Superior temporal gyrus (tissue), 1 donor: ENCODE results near the gene TRIM75.
"Not testable (repeated sequence)": the region's sequence is repeated elsewhere in the genome, so short reads cannot be mapped to it uniquely, and the experiment has no call there.

ENCODE experiments used
- DNase-seq: peaks from one replicate; pipeline ENCODE4 v3.0.0-alpha.2; 2016; ENCODE audit errors: extremely low spot score

TRIM75 gene

GRCh38 chr4:165077034-165077578 lies 23.4 kb downstream of the TRIM75 start:
- no peak for DNase-seq

- no peak for DNase-seq
Observed at GRCh38 chr4:165079476-165079875, 25.8 kb downstream of the TRIM75 start.

GRCh38 chr4:165084787-165085186 lies 31.1 kb downstream of the TRIM75 start:
- DNase-seq, result not testable (repeated sequence)

DNA sequence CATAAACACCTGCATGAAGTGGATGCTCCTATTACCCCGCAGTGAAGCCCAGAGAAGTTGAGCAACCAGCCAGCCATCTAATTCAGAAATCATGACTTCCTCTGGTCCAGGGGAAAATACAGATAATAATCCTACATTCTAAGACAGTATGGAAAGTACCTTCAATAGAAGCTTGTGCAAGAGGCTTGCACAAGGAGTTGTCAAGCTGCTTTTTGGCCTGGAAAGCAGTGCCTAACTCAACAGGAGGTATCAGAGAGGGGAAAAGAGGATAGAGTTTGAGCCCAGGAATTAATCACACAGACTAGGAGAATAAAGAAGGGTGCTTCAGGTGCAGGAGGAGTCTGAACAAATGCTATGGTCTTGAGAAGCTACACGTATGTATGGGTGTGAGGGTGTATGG lies 32.3 kb downstream of the TRIM75 start:
- no peak for DNase-seq

GRCh38 chr4:165088366-165088765 lies 34.7 kb downstream of the TRIM75 start:
- no peak for DNase-seq

- not testable (repeated sequence) for DNase-seq
Observed at GRCh38 chr4:165092187-165092586, 38.5 kb downstream of the TRIM75 start.

GRCh38 chr4:165094873-165095272 lies 41.2 kb downstream of the TRIM75 start:
- no peak for DNase-seq

DNA sequence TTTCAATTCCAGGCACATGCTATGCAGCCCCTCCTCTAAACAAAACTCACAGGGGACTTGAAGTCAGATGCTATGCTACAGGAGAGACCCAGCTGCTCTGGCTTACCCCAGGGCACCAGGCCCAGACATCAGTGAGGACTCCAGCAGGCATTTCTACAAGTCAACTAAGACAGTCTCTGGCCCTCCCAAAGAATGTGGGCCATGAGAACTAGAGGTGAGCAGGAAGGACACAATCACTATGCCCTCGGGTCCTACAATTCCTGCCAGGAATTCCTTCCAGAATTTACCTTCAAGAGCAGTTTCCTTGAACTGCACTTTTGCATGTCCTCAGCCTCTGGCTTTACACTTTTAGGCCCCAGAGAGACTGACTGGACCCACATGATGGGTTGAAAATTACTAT lies 41.6 kb downstream of the TRIM75 start:
- DNase-seq, result no peak

GRCh38 chr4:165096776-165097175 lies 43.1 kb downstream of the TRIM75 start:
- DNase-seq, result no peak

DNA sequence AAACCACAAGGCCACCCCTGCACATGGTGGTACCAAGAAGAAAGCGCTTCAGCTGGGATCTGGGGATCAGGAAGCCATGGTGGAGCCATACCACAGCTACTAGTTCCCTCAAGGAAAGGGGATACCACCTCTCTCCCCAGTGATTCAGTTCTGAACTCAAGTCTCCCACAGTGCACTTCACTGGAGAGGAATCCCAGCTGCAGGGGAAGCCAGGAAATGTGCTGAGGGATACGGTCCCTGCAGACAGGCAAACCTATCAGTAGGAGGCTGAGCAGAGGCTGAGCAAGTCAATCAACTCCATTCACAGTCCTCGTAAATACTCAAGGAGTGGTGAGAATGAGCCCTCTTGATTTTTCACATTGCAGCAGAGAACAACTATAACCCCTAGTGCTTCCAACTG lies 48.0 kb downstream of the TRIM75 start:
- DNase-seq, result no peak

DNA sequence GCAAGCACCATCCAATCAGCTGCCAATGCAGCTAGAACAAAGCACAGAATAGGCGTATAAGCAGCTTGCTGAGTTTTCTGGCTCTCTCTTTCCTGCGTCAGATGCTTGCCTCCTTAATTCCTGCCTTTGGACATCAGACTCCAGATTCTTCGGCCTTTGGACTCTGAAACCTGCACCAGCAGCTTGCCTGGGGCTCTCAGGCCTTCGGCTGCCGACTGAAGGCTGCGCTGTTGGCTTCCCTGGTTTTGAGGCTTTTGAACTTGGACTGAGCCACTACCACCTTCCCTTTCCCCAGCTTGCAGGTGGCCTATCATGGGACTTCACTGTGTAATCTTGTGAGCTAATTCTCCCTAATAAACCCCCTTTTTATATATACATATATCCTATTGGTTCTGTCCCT lies 52.9 kb downstream of the TRIM75 start:
- no peak for DNase-seq
